ENCODE results near the gene DGCR6.

DNA sequence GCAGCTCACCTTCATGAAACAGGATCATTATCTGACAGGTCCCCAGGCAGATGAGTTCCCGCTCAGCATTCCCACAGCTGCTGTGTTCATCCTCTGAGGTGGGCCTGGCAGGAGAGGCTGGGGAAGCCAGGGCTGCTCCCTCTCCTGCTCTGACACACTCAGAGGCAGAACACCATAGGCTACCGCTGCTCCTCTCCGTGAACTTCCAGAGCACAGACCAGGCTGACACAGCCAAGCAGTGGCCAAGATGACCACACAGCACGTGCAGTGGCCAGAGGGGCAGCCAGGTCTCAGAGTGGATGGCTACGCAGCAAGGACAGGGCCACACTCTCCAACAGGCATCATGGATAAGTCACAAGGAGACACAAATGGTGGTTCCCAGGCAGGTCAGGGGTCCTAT lies 21.5 kb downstream of the DGCR6 start:
- TF ChIP-seq, protein P1, sequence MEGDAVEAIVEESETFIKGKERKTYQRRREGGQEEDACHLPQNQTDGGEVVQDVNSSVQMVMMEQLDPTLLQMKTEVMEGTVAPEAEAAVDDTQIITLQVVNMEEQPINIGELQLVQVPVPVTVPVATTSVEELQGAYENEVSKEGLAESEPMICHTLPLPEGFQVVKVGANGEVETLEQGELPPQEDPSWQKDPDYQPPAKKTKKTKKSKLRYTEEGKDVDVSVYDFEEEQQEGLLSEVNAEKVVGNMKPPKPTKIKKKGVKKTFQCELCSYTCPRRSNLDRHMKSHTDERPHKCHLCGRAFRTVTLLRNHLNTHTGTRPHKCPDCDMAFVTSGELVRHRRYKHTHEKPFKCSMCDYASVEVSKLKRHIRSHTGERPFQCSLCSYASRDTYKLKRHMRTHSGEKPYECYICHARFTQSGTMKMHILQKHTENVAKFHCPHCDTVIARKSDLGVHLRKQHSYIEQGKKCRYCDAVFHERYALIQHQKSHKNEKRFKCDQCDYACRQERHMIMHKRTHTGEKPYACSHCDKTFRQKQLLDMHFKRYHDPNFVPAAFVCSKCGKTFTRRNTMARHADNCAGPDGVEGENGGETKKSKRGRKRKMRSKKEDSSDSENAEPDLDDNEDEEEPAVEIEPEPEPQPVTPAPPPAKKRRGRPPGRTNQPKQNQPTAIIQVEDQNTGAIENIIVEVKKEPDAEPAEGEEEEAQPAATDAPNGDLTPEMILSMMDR (conservative IDR thresholded peaks at IDR 0.05): no peak
- no peak for TF ChIP-seq ZFX (IDR thresholded peaks at IDR 0.05)

Measured in C4-2B (cell line).